ENCODE data around the gene KRT39.

DNA sequence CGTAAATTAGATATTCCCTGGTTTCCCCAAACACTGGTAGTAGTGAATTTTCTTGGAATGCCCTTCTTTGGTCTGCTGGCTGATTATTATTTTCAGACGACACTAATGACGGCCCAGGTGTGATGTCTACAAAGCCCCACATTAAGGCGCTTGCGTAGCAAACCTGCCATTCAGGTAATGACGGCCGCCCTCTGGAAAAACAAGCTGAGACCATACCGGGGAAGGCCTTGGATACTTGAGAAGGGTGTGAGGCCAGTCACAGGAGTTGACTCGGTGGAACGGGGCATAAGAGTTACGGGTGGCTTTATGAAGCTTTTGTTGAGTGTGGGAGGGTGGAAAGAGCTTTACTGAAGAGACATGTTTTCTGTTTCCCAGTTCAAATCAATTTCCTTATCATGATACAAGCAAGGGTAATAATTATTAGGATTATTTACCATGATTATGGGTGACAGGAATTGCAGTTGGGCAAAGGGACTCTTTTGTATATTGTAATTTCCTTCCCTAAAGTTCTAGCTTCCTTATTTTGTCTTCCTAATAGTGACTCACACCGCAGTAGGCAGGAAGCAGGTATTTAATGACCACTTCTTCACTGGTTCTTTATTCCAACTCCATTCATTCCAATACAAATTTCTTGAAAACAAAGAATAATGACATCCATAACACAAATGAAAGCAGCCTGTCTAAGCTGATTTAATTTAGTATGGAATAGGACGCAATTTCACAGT lies 54.1 kb downstream of the KRT39 start:
- no peak for TF ChIP-seq POLR2A (IDR thresholded peaks at IDR 0.05; ENCODE audit: low read depth, low read length)
- TF ChIP-seq, protein P1, sequence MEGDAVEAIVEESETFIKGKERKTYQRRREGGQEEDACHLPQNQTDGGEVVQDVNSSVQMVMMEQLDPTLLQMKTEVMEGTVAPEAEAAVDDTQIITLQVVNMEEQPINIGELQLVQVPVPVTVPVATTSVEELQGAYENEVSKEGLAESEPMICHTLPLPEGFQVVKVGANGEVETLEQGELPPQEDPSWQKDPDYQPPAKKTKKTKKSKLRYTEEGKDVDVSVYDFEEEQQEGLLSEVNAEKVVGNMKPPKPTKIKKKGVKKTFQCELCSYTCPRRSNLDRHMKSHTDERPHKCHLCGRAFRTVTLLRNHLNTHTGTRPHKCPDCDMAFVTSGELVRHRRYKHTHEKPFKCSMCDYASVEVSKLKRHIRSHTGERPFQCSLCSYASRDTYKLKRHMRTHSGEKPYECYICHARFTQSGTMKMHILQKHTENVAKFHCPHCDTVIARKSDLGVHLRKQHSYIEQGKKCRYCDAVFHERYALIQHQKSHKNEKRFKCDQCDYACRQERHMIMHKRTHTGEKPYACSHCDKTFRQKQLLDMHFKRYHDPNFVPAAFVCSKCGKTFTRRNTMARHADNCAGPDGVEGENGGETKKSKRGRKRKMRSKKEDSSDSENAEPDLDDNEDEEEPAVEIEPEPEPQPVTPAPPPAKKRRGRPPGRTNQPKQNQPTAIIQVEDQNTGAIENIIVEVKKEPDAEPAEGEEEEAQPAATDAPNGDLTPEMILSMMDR (IDR thresholded peaks at IDR 0.05; ENCODE audit: extremely low read depth in 1 of 2, insufficient read depth in 1 of 2, low read depth in 1 of 2, low read length in 2 of 2): no peak
- TF ChIP-seq POLR2AphosphoS5 (IDR thresholded peaks at IDR 0.05; ENCODE audit: insufficient read depth, low read depth, low read length): no peak

All from endothelial cell of umbilical vein (primary cell).